Stimulated activated naive B cell treated with anti-CD40 and anti-IgM and Interleukin-4, amounts not matched to agents 10 μg/mL and 1 μg/mL and 100 μg/mL, for 72 hours (primary cell): ENCODE measurements around the gene ABI1.
A peak's percentile ranks its signal among the peaks of the same experiment; 100 is the strongest.
"Not testable (repeated sequence)": the region's sequence is repeated elsewhere in the genome, so short reads cannot be mapped to it uniquely, and the experiment has no call there.

Source experiments
- ATAC-seq, 2 donors: fragments of 150-1000 bp; cut with Tn5 transposase; replicated peaks; 2 replicates each; pipeline ENCODE4 v1.10.0; 2021; ENCODE audit warnings: moderate library complexity in 1 of 2
- DNase-seq: peaks from one replicate; pipeline ENCODE4 v3.0.0; 2021
- H3K27ac Mint-ChIP-seq: one replicate; pipeline ENCODE4 v1.8.0; 2022; ENCODE audit warnings: mild to moderate bottlenecking, mixed read lengths
- H3K27me3 Mint-ChIP-seq, 2 donors: one replicate each; pipeline ENCODE4 v1.8.0; 2022; ENCODE audit warnings: mixed read lengths in 2 of 2
- H3K36me3 Mint-ChIP-seq, 2 donors: one replicate each; pipeline ENCODE4 v1.8.0; 2022; ENCODE audit warnings: mixed read lengths in 2 of 2, mild to moderate bottlenecking in 1 of 2
- H3K4me1 Mint-ChIP-seq, 2 donors: one replicate each; pipeline ENCODE4 v1.8.0; 2022; ENCODE audit warnings: mixed read lengths in 2 of 2, mild to moderate bottlenecking in 1 of 2
- H3K4me3 Mint-ChIP-seq, 2 donors: one replicate each; pipeline ENCODE4 v1.8.0; 2022; ENCODE audit warnings: mild to moderate bottlenecking in 2 of 2, mixed read lengths in 2 of 2, moderate library complexity in 1 of 2
- H3K9me3 Mint-ChIP-seq, 2 donors: one replicate each; pipeline ENCODE4 v1.8.0; 2022; ENCODE audit warnings: mixed read lengths in 2 of 2, mild to moderate bottlenecking in 1 of 2

Gene ABI1

DNA sequence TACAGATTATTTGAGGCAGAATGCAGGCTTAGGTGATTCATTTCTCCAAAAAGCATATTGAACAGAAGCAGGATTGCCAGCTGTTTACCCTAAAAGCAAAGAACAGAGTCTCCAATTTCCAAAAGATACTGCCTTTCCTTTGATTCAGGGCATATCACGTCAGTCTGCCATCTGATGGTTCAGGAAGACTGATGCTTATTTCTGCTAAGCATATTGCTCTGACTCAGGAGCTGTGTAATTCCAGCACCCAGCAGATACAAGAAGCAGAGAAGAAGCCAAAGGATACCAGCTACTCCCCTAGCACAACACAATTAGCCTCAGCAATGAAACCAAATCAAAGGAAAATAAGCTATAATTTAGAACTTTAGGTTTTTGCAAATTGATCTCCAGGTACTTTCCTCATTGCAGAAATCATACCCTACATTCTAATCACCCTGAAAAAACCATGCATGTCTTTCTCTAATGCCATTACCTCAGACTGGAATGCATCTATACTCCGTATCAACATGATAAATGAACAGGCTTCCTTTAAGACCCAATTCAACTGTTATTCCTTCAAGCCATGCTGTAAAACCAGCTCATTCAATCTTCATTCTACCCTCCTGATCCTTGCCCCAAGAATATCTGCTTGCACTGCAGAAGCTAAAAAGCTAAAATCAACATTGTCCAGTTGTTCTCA is 55.1 kb downstream of the ABI1 start:
- no peaks in the 10 kb centered on the region for H3K27me3 Mint-ChIP-seq
- H3K36me3 Mint-ChIP-seq: peaks cover 4 to 12% of the 10 kb centered on the region in 2 donors
- H3K4me3 Mint-ChIP-seq: no peak overlapping the region
- H3K27ac Mint-ChIP-seq: peak overlapping the region; percentile 20
- DNase-seq: no peak
- H3K9me3 Mint-ChIP-seq: no peaks in the 10 kb centered on the region
- peak in 1 of 2 donors; percentile 33 for ATAC-seq
- H3K4me1 Mint-ChIP-seq: peaks cover 50 to 70% of the 10 kb centered on the region in 2 donors

DNA sequence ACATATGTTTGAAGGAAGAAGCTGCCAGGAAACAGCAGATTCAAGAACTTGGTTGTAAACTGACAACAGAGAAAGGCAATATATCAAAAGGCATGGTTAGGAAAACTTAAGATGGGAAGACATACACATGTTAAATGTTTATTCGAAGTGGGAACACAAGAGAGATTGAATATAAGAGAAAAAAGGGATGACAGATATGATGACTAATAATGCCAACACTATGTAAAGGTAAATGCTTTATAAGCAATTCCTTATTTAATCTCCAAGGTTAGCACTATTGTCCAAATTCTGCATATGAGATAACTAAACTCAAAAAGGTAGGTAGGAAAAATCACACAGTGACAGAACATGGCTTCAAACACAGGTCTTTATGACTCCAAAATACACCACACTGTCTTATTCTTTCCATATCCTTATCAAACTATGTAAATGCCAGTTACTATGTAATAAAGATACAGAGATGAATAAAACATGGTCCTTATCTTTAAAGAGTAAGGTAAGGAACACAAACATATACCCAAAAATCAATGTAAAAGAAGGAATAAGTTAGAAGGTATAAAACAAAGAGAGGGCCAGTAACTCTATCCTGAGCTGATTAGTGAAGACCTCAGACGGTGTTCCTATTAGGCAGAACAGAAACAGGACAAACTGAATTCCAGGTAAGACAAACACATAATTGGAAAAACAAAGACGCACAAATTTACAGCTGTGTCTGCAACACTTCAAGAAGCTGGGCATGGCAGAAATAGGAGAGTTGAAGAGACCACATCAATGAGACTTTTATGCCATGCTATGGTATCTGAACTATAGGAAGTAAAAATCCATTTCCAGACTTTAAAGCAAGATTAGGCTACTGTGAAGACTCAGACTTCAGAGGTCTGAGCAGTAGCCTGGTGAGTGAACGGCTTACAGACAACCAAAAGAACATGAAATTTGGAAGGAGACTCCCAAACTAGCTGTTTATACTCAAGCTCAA is 56.1 kb downstream of the ABI1 start:
- H3K4me3 Mint-ChIP-seq: no peak overlapping the region

DNA sequence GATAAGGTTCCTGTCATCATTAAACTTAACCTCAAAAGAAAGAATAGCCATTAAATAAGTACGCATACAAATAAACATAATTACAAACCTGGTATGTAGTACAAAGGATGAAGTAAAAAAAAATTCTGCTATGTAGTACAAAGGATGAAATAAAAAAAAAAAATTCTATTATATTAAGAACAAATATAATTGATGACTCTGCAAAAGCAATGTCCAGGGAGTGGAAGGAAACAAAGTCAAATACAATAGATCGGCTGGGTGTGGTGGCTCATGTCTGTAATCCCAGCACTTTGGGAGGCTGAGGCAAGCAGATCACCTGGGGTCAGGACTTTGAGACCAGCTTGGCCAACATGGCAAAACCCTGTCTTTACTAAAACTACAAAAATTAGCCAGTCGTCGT is 56.9 kb downstream of the ABI1 start:
- H3K27ac Mint-ChIP-seq: no peak overlapping the region
- no peak overlapping the region for H3K4me3 Mint-ChIP-seq
- no peaks in the 10 kb centered on the region for H3K27me3 Mint-ChIP-seq
- peaks cover 9 to 18% of the 10 kb centered on the region in 2 donors for H3K36me3 Mint-ChIP-seq
- no peaks in the 10 kb centered on the region for H3K9me3 Mint-ChIP-seq
- H3K4me1 Mint-ChIP-seq: peaks cover 51 to 80% of the 10 kb centered on the region in 2 donors
- DNase-seq (no peak), ATAC-seq (no peak)

More for the DNA sequence above, 56.1 kb downstream of the ABI1 start:
- Mint-ChIP-seq H3K9me3 (no peaks in the 10 kb centered on the region), H3K36me3 (peaks cover 9 to 18% of the 10 kb centered on the region in 2 donors), H3K4me1 (peaks cover 52 to 75% of the 10 kb centered on the region in 2 donors), H3K27me3 (no peaks in the 10 kb centered on the region), H3K27ac (peak overlapping the region; percentile 74)
- peak in 1 of 2 donors; percentile 8 for ATAC-seq
- DNase-seq: no peak

DNA sequence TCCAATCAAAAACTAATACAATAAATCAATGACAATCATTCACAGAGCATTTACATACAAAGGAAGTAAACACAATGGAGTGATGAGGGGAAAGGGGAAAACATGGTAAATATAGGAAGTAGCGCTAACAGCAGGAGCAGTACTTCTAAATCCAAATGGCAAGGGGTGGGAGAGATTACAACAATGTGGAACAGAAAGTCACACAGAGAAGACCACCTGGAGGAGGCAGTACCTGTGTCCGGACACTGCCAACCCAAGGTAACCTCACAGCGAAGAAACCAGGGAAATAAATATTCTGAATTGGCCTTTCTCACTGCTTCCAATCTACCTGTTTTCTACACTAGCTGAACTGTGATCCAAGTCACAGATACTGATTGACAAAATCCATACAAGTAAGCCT is 58.2 kb downstream of the ABI1 start:
- Mint-ChIP-seq H3K4me3 (no peak overlapping the region), H3K36me3 (peaks cover 14 to 26% of the 10 kb centered on the region in 2 donors), H3K27ac (peak overlapping the region; percentile 70), H3K9me3 (peaks cover 0 to 1% of the 10 kb centered on the region in 2 donors), H3K4me1 (peaks cover 61 to 93% of the 10 kb centered on the region in 2 donors), H3K27me3 (no peaks in the 10 kb centered on the region)
- DNase-seq: no peak
- no peak for ATAC-seq

DNA sequence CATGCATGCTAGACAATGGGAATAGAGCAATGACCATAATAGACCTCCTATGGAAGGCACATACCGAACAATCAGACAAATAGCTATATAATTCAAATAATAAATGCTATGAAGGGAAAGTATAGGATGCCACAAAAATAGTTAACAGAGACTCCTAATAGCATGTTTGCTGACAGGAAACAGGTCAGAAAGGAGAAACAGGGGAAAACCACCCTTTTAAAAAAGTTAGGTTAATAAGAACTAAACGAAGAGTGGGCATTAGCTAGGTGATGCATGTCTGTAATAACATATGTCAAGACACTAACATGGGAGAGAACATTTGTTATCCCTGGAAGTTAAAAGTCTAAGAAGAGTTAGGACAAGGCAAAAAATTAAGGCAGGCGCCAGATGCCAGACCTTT is 58.9 kb downstream of the ABI1 start:
- DNase-seq (no peak), ATAC-seq (peak; percentile 50 to 52)
- peaks cover 14 to 24% of the 10 kb centered on the region in 2 donors for H3K36me3 Mint-ChIP-seq
- H3K4me1 Mint-ChIP-seq: peaks cover 65 to 97% of the 10 kb centered on the region in 2 donors
- H3K27me3 Mint-ChIP-seq: no peaks in the 10 kb centered on the region
- H3K27ac Mint-ChIP-seq: no peak overlapping the region
- H3K4me3 Mint-ChIP-seq: no peak overlapping the region
- H3K9me3 Mint-ChIP-seq: peaks cover 0 to 1% of the 10 kb centered on the region in 2 donors

DNA sequence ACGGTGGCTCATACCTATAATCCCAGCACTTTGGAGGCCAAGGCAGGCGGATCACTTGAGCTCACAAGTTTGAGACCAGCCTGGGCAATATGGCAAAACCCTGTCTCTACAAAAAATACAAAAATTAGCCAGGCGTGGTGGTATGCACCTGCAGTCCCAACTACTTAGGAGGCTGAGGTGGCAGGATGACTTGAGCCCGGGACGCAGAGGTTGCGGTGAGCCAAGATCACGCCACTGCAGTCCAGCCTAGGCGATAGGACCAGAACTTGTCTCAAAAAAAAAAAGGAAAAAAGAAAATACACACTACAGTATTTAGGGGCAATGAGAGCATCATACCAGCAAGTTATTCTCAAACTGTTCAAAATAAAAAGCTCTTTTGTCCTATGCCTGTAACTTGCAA is 59.5 kb downstream of the ABI1 start:
- H3K9me3 Mint-ChIP-seq: peaks cover 0 to 1% of the 10 kb centered on the region in 2 donors
- H3K4me3 Mint-ChIP-seq: peak overlapping the region; percentile 36 to 55
- H3K27me3 Mint-ChIP-seq: no peaks in the 10 kb centered on the region
- no peak for DNase-seq
- H3K27ac Mint-ChIP-seq: peak overlapping the region; percentile 83
- peaks cover 63 to 92% of the 10 kb centered on the region in 2 donors for H3K4me1 Mint-ChIP-seq
- ATAC-seq: peak; percentile 56 to 61
- H3K36me3 Mint-ChIP-seq: peaks cover 14 to 24% of the 10 kb centered on the region in 2 donors

DNA sequence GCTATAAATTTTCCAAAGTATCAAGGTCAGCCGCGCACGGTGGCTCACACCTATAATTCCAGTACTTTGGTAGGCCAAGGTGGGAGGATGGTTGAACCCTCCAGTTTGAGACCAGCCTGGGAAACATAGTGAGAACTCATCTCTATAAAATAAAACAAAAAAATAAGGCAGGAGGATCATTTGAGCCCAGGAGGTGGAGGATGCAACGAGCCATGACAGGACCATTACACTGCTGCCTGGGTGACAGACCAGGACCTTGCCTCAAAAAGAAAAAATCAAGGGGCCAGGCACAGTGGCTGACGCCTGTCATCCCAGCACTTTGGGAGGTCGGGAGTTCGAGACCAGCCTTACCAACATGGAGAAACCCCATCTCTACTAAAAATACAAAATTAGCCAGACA is 60.3 kb downstream of the ABI1 start:
- peak overlapping the region; percentile 88 for H3K27ac Mint-ChIP-seq
- H3K27me3 Mint-ChIP-seq: no peaks in the 10 kb centered on the region
- peak overlapping the region; percentile 36 to 63 for H3K4me3 Mint-ChIP-seq
- ATAC-seq (no peak), DNase-seq (no peak)
- H3K9me3 Mint-ChIP-seq: peaks cover under 1 to 6% of the 10 kb centered on the region in 2 donors
- H3K4me1 Mint-ChIP-seq: peaks cover 59 to 91% of the 10 kb centered on the region in 2 donors
- H3K36me3 Mint-ChIP-seq: peaks cover 19 to 32% of the 10 kb centered on the region in 2 donors

DNA sequence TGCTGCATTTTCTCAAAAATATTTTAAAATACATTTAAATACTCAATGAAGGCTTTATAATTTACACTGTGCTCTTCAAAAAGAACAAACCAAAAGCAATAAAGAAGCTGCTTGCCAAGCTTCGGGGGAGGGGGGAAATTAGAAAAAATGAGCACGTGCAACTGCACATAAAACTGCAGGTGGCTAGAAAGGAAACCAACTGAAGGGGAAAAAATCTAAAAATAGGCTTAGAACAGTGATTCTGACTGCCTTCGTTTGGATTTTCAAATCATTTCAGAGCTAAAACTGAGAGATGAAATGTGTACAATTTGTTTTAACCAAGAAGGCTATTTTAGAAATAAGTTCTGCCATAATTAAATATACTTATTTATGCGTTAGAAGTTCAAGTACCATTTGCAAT is 61.4 kb downstream of the ABI1 start:
- Mint-ChIP-seq H3K4me3 (peak overlapping the region; percentile 62 to 64), H3K27ac (peak overlapping the region; percentile 22)
- DNase-seq: no peak

DNA sequence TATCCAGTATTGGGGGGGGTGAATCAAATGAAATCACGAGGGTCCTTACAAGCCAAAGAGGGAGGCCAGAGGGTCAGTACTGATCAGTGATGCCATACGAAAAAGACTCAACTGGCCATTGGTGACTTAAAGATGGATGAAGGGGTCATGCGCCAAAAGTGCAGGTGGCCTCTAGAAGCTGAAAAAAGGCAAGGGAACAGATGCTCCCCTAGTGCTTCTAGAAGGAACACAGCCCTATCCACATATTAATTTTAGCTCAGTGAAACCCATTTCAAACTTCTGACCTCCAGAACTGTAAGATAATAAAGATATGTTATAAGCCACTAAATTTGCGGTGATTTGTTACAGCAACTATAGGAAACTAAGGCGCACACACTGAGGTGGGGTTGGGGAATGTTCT is 62.5 kb downstream of the ABI1 start:
- H3K27me3 Mint-ChIP-seq: no peaks in the 10 kb centered on the region
- no peak overlapping the region for H3K27ac Mint-ChIP-seq
- no peak for ATAC-seq
- DNase-seq: no peak
- H3K4me3 Mint-ChIP-seq: no peak overlapping the region
- peaks cover 5 to 9% of the 10 kb centered on the region in 2 donors for H3K9me3 Mint-ChIP-seq
- H3K4me1 Mint-ChIP-seq: peaks cover 52 to 82% of the 10 kb centered on the region in 2 donors
- H3K36me3 Mint-ChIP-seq: peaks cover 23 to 39% of the 10 kb centered on the region in 2 donors

More for the DNA sequence above, 61.4 kb downstream of the ABI1 start:
- peak; percentile 71 to 78 for ATAC-seq
- H3K4me1 Mint-ChIP-seq: peaks cover 54 to 87% of the 10 kb centered on the region in 2 donors
- no peaks in the 10 kb centered on the region for H3K27me3 Mint-ChIP-seq
- peaks cover 23 to 39% of the 10 kb centered on the region in 2 donors for H3K36me3 Mint-ChIP-seq
- peaks cover 5 to 9% of the 10 kb centered on the region in 2 donors for H3K9me3 Mint-ChIP-seq

DNA sequence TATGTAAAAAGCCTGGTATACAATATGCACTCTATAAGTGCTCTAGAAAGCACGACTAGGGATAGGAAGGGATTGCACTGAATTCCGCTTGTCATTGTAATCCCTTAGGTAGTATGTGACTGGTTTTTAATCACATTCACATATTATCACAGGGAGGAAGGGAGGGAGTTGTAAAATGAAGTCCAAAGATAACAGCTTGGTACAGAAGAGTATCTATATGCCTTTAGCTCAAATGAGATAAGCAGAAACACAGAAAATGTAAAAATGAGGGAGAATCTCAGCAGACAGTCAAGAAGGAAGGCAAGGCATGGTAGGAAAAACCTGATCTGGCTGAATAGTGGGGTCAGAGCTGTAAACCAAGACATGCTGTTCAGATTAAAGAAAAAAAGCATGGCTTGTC is 63.4 kb downstream of the ABI1 start:
- peaks cover 50 to 79% of the 10 kb centered on the region in 2 donors for H3K4me1 Mint-ChIP-seq
- ATAC-seq: no peak
- H3K4me3 Mint-ChIP-seq: no peak overlapping the region

DNA sequence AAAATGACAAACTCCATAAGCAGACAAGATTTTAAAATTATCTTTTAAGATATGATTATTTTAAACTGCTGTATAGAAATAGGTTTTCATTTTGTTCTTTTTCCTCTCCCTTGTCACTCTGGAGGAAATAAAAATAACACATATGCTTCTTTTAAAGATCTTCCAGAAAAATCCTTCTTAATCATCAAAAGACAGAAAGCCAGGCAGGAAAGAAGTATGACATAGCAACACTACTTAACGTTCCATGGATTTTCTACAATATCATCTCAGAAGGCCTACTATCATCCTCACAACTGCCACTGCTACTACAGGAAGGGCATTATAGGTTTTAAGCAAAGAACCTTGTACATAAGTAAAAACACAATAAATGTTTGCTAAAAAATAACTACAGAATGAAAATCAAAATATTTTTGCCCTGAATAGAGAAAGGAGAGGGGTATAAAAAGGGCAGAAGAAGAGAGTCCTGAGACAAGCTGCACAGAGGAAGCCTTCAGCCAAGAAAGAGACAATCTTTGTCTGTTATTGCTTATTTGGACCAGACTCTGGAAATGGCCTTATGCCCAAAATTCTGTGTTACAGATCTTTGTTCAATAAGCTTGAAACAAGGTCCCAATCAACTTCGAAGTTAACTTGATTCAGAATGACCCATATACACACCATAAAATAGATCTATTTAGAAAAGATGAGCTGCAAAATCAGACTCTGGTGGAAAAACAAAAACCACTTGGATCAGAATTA is 67.8 kb downstream of the ABI1 start:
- Mint-ChIP-seq H3K27me3 (no peaks in the 10 kb centered on the region), H3K9me3 (peaks cover 5 to 8% of the 10 kb centered on the region in 2 donors), H3K4me1 (peaks cover 36 to 60% of the 10 kb centered on the region in 2 donors), H3K36me3 (peaks cover 24 to 48% of the 10 kb centered on the region in 2 donors), H3K4me3 (no peak overlapping the region), H3K27ac (peak overlapping the region; percentile 82)
- DNase-seq (no peak), ATAC-seq (no peak)

More for the DNA sequence above, 63.4 kb downstream of the ABI1 start:
- no peak for DNase-seq
- peaks cover 5 to 9% of the 10 kb centered on the region in 2 donors for H3K9me3 Mint-ChIP-seq
- H3K27me3 Mint-ChIP-seq: no peaks in the 10 kb centered on the region
- peaks cover 24 to 39% of the 10 kb centered on the region in 2 donors for H3K36me3 Mint-ChIP-seq
- no peak overlapping the region for H3K27ac Mint-ChIP-seq

DNA sequence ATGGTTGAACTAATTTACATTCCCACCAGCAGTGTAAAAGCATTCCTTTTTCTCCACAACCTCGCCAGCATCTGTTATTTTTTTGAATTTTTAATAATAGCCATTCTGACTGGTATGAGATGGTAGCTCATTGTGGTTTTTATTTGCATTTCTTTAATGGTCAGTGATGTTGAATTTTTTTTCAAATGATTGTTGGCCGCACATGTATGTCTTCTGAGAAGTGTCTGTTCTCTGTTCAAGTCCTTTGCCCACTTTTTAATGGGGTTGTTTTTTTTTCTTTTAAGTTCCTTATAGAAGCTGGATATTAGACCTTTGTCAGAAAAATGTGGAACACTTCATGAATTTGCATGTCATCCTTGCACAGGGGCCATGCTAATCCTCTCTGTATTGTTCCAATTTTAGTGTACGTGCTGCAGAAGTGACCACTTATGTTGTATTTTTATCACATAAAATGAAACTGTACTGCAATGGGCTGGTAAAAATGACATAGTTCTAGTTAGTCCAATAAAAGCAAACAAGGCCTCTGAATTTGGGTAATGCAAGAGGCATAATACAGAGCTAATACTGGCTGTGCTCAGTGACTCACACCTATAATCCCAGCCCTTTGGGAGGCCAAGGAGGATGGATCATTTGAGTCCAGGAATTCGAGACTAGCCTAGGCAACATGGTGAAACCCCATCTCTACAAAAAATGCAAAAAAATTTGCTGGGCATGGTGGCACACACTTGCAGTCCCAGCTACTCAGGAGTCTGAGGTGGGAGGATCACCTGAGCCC is 70.3 kb downstream of the ABI1 start:
- DNase-seq: no peak
- peaks cover 2 to 3% of the 10 kb centered on the region in 2 donors for H3K9me3 Mint-ChIP-seq
- H3K27me3 Mint-ChIP-seq: no peaks in the 10 kb centered on the region
- no peak for ATAC-seq
- peak overlapping the region; percentile 67 for H3K27ac Mint-ChIP-seq
- no peak overlapping the region for H3K4me3 Mint-ChIP-seq
- peaks cover 33 to 55% of the 10 kb centered on the region in 2 donors for H3K36me3 Mint-ChIP-seq
- H3K4me1 Mint-ChIP-seq: peaks cover 40 to 66% of the 10 kb centered on the region in 2 donors

DNA sequence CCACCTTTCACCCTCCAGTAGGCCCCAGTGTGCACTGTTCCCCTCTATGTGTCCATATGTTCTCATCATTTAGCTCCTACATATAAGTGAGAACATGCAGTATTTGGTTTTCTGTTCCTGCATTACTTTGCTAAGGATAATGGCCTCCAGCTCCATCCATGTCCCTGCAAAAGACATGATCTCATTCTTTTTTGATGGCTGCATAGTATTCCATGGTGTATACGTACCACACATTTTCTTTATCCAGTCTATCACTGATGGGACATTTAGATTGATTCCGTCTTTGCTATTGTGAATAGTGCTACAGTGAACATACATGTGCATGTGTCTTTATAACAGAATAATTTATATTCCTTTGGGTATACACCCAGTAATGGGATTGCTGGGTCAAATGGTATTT is 71.0 kb downstream of the ABI1 start:
- not testable (repeated sequence) for ATAC-seq, H3K27ac Mint-ChIP-seq, H3K9me3 Mint-ChIP-seq, DNase-seq, H3K4me3 Mint-ChIP-seq, H3K27me3 Mint-ChIP-seq
- peaks cover 43 to 66% of the 10 kb centered on the region in 2 donors for H3K4me1 Mint-ChIP-seq
- peaks cover 32 to 54% of the 10 kb centered on the region in 2 donors for H3K36me3 Mint-ChIP-seq
